GM18519 (cell line): ENCODE measurements around the gene EPS8L1.
"Not testable (repeated sequence)": the region's sequence is repeated elsewhere in the genome, so short reads cannot be mapped to it uniquely, and the experiment has no call there.

ENCODE experiments used
- ATAC-seq: cut with Tn5 transposase; IDR thresholded peaks from one replicate; pipeline ENCODE4 v1.9.1; 2021; ENCODE audit warnings: mild to moderate bottlenecking, moderate library complexity; ENCODE audit not compliant: unreplicated experiment, low FRiP score

Gene EPS8L1

DNA sequence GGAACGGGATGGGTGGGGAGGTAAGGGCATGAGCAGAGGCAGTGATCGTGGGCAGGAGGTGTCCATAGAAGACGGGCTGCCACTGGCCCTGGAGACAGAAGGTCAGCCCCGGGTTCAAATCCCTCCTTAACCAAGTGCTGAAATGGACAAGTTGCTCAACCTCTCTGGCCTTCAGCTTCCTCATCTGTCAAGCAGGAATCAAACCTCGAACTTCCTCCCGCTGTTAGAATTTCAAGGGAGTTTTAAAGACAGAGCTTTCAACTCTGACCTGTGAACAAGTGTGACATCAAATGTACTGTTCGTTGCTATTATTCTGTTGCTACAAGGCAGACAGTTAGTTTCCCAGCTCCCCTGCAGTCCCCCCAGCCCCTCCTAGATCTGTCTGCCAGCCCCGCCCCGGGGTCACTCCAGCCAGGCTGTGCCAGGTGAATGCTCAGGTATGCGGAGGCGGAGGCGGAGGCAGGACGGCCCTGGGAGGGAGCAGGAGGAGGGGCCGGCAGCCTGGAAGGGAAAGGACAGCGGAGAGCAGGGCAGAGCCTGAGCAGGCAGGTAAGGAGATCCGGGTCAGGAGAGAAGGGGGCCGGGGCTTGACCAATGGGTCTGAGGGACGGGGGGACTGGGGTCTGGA lies at the start of gene EPS8L1:
EPS8L1 (plus strand) TSS at position 499 of the 628 bp plus-strand sequence. CDS start 576 bp downstream, outside the sequence.
- no peak for ATAC-seq

DNA sequence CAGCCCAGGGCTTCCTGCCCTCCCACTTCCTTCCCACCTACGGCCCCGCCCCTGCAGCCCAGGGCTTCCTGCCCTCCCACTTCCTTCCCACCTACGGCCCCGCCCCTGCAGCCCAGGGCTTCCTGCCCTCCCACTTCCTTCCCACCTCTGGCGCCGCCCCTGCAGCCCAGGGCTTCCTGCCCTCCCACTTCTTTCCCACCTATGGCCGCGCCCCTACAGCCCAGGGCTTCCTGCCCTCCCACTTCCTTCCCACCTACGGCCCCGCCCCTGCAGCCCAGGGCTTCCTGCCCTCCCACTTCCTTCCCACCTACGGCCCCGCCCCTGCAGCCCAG lies 48.6 kb upstream of the EPS8L1 start:
- ATAC-seq: not testable (repeated sequence)

DNA sequence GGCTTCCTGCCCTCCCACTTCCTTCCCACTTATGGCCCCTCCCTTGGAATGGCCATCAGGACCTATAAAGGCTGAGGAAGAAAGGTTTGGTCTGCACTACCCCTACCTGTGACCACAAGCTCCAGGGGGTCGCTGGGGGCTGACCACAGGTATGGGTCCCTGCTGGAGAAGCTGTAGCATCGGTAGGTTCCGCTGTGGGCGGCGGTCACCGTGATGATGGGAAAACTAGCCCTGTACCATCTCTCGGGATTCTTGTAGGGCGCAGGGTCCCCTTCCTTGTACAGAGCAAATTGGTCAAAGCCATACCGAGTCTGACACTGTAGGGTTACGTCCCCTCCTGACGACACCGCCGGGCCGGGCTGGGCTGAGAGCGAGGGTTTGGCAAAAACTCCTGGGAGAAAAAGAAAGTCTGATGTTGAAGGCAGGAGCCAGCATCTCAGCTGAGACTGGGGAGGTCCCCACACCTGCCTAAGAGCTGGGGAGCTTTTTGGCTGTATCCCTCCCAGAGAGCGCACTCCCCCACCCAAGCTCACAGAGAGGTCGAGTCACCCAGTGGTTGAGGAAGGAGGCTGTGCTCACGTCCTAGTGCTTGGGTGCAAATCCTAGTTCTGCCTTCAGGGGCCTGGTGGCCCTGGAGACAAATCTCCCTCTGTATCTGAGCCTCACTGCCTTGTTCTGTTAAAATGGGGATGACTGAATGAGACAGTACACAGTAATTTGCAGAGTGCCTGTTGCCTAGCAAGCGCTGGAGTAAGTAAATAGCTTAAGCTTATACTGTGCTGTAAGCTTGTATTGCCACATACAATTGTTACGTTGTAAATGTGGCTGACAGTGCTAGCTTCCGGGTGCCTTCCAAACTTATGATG lies 48.0 kb upstream of the EPS8L1 start:
- no peak for ATAC-seq

DNA sequence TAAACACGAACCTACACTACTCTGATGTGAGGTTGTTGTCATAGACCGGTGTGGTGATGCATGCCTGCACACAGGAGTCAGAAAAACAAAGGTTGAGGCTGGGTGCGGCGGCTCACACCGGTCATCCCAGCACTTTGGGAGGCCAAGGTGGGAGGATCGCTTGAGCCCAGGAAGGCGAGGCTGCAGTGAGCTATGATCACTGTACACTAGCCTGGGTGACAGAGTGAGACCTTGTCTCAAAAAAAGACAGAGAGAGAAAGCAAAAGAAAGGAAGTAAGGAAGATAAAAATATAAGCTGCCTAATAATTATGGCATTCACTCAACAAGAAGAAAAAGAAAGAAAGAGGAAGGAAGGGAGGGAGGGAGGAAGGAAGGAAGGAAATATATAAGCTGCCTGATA lies 46.9 kb upstream of the EPS8L1 start:
- no peak for ATAC-seq

DNA sequence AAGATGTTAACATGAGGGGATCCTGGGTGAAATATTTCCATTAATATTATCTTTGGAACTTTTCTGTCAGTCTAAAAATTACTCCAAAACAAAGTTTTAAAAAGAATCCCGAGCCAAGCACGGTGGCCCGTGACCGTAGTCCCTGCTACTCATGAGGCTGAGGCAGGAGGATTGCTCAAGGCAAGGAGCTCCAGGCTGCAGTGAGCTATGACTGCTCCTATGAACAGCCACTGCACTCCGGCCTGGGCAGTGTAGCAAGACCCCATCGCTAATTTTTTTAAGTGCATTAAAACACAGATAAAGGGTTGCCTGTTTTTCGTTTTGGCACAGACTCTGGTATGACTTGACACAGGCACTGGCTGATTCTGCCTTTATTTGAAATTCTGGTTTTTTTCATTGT lies 44.5 kb upstream of the EPS8L1 start:
- no peak for ATAC-seq

DNA sequence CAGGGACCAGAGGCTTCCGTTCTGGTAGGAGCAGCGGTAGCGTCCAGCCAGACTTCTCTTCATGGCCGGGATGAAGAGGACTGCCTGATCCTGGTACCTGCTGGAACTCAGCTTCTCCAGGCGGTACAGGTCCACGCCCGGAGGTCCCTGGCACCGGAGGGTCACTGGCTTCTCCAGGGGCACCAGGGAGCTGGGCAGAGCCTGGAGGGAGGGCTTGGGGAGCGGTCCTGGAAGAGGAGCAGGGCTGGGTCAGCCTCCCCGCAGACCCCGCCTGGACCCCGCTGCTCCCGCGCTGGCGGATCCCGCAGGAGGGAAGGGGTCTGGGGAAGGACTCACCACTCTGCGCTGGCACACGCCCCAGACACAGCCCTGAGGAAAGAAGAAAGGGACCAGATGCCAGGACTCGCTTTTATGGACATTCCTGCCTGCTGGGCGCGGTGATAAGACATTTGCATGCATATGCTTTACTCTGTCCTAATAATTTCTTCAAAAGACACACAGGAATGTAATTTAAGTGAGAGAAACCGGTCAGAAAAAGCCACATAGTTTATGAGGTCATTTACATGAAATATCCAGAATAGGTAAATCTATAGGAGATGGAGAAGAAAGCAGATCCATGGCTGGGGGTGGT lies 43.4 kb upstream of the EPS8L1 start:
- ATAC-seq: no peak

DNA sequence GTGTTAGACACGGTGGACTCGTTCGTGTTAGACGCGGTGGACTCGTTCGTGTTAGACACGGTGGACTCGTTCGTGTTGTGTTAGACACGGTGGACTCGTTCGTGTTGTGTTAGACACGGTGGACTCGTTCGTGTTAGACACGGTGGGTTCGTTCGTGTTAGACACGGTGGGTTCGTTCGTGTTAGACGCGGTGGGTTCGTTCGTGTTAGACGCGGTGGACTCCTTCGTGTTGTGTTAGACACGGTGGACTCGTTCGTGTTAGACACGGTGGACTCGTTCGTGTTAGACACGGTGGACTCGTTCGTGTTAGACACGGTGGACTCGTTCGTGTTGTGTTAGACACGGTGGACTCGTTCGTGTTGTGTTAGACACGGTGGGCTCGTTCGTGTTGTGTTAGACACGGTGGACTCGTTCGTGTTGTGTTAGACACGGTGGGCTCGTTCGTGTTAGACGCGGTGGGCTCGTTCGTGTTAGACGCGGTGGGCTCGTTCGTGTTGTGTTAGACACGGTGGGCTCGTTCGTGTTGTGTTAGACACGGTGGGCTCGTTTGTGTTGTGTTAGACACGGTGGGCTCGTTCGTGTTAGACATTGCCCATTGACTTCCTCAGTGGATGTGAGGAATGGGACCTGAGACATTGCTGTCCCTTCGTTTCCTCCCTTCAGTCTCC lies 42.6 kb upstream of the EPS8L1 start:
- not testable (repeated sequence) for ATAC-seq

DNA sequence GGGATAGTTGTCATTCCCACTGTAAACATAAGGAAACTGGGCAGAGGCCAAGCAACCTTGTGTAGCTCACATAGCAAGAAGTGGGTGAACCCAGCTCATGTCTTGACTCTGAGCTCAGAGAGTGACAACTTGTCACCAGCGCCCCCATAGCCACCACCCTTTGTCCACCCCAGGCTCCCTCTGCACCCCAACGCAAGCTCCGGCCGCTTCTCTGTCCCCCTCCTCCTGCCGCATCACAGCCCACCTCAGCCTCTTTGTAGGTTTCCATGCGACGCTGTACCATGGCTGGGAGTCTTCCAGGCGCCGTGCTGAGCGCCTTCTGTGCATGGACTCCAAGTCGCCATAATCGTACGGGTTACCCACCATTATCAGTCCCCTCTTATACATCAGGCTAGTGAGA lies 40.9 kb upstream of the EPS8L1 start:
- no peak for ATAC-seq

DNA sequence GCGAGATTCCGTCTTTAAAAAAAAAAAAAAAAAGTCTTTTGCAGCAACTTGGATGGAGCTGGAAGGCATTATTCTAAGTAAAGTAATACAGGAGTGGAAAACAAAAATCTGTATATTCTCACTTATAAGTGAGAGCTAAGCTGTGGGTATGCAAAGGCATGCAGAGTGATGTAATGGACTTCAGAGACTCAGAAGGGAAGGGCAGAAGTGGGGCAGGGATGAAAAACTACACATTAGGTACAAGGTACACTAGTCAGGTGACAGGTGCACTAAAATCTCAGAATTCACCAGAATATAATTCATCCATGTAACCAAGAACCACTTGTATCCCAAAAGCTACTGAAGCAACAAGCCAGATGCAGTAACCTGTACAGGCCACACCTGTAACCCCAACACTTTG lies 39.6 kb upstream of the EPS8L1 start:
- ATAC-seq: no peak

DNA sequence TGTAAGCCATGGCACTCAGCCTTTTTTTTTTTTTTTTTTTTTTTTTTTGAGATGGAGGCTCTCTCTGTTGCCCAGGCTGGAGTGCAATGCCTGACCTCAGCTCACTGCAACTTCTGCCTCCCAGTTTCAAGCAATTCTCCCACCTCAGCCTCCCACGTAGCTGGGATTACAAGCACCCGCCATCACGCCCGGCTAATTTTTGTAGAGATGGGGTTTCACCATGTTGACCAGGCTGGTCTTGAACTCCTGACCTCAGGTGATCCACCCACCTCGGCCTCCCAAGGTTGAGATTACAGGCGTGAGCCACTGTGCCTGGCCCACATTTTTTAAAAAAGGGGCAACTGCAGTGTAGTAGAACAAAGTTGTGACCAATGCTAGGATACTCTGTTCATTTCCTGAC lies 38.1 kb upstream of the EPS8L1 start:
- ATAC-seq: not testable (repeated sequence)

DNA sequence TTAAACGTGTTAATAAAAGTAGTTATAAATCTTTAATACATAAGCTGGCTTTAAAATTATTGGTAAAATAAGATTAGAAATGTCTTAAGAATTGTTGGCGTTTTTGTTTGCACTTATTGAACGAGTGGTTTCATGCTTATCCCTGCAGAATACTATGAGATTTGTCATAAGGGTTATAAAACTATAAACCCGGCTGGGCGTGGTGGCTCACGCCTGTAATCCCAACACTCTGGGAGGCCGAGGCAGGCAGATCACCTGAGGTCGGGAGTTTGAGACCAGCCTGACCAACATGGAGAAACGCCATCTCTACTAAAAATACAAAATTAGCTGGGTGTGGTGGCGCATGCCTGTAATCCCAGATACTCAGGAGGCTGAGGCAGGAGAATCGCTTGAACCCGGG lies 35.0 kb upstream of the EPS8L1 start:
- ATAC-seq: not testable (repeated sequence)

DNA sequence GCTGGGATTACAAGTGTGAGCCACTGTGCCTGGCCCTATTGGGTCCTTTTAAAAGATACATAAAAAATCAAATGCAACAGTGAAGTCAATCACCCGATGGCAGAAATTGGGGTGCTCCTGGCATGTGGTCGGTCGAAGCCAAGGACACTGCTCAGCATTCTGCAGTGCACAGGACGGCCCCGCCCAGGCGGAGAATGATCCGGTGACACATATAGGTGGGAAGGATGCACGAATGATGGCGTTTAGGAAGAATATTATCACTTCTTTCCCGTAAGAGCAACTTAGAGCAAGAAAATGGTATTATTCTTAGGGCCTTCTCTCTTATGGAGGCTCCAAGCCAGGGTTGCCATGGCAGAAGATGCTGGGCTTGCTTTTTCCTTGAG lies 34.4 kb upstream of the EPS8L1 start:
- ATAC-seq: no peak

DNA sequence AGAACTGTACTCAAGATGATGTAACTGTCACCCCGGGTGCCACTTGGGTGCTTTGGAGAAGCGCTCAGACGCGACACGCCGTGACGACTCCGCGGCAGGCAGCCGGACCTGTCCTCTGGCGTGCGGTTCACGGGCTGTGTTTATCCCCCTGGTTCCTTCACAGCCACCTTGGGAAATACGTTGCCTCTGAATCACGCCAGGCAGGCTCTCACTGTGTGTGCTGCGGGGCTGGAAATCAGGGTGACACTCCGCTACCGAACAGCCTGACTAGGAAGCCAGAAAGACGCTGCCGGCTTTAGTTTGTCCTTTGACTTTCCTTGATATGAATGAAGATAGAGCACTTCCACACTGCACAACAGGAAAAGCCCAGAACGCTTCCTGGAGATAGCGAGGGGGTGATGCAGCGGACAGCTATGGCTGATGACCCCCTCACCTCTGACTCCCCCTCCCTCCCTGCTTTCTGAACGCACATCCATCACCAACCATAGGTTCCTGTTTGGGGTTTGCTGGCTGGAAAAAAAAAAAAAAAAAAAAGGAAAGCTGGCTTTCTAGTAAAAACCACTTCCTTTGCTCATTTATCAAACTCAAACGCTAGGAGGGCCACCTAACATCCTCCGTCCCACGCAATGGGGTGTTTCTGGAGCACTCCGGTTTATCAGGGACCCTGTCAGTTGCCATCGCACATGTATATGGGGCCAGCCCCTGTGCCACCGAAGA lies 33.9 kb upstream of the EPS8L1 start:
- ATAC-seq: no peak

DNA sequence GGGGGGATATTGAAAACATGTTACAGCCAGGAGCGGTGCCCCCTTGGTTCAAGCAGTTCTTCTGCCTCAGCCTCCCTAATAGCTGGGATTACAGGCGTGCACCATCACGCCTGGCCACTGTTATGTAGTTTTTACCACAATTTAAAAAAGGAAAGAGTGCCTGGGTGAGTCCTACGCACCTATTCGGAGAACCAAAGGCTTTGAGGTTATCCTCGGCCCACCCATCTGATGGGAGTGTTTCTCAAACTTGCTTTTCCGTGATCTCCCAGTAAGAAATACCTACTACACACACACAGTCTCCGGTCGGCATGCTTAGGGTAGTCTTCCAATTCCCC lies 33.4 kb upstream of the EPS8L1 start:
- ATAC-seq: no peak

DNA sequence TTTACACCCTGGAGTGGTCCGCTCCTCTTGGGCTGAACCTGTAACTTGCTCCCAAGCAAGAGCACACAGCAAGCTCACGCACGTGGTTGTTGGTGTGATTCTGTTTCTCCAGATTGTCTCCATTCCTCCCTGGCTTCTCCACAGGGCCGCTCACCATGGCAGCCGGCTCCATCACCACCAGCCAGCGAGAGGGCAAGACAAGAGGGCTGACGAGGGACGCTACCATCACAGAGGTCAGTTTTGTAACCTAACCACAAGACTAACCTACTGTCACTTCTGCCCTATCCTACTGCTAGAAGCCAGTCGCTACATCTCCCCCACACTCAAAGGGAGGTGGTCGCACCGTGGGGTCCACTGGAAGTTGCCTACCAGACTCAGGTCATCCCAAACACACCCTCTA lies 33.0 kb upstream of the EPS8L1 start:
- no peak for ATAC-seq

DNA sequence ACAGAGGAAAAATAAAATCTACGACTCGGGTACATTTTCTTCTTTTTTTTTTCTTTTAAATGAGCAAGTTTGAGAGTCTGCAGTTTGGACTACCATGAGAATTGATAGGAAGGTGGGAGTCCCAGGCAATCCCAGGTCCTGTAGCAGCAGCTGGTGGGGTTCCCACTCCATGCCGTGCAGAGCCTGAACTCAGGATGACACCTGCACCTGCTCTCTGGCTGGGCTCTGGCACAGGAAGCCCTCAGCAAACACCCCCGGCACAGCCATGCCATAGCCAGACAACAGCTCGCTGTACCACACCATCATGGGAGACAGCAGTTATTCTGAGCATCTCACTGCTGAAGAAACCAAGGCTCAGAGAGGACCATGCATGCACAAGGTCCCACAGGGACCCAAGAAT lies 31.4 kb upstream of the EPS8L1 start:
- no peak for ATAC-seq

DNA sequence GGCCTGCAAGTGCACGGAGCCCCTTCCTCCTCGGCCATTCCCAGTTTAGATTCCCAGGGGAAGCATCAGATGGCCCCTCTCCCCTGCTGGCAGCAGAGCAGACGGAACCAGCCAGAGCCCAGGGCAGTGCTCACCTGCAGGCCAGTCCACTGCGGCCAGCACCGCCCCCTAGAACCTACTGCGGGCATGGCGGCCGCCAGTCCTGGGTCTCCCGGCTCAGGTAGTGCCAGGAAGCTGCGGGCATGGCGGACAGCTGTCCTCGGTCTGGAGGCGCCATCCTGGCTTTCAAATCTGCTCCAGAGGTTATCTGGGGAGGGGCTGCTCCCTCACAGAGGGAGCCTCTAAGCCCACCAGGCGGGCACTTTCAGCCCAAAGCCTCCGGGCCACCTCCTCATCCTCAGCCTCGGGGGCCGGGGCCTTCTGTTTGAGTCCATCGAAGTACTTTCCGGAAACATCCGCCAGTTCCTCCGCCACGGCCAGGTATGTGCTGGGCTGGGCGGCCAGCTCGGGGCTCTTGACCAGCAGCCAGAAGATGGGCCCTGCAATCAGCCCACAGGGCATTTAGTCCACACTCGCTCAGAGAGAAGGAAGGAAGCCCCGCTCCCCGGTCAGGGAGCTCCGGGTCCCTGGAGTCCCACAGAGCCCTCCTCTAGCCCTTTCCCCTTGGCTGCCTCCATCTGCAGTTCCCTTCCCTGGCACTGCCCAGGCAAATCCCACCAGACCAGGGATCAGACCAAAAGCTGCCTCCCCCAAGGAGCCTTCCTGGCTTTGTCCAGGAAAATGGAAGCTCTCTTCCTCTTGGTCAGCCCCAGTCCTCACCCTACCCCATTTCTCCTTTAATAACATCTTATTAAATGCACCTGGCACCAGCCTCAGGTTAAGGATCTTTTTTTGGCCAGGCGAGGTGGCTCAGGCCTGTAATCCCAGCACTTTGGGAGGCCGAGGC lies 30.6 kb upstream of the EPS8L1 start:
- no peak for ATAC-seq

DNA sequence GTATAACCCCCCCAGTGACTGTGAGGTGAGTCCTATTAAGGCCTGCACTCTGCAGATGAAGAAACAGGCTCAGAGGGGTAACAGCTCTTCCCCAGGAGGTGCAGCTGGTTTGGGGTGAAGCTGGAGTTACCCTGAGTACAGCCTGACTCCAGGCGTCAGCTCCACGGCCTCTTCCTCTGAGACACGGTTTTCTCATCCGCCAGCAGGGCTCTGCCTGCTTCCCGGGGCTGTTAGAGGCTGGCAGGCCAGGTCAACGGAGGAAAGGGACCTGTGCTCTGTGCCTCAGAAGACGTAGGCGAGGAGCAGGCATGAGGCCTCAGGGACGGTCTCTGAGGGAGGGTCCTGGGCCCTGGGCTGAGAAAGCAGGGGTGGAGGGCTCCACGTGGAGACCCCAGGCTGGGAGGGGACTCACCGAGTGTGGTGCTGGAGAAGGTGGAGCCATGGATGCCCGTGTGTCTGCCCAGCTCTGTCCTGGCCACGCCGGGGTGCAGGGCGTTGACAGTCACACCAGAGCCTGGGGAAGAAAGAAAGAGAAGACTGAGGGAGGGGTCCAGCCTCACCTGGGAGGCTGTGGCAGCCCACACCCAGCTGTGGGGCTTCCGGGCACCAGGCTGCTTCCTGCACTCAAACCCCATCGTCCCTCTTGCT lies 28.6 kb upstream of the EPS8L1 start:
- ATAC-seq: no peak

DNA sequence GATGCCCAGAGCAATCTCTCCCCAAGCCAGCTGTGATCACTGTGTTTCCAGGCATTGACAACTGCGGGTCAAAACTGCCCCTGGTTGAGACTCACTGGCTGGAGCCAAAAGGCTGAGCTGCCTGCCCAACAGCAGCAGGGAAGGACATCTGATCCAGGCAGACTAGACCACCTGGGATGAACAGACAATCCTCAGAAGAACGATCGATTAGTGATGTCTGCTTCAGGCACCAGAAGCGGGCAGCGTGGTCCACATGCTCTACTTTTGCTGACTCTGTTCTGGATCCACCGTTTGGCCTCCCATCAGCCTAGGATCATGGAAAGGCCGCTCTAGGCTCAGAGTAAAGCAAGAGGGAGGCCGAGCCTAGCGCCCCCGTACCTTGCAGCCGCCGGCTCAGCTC lies 27.7 kb upstream of the EPS8L1 start:
- ATAC-seq: no peak
